BJ (cell line): ENCODE results near the gene TSKU. TPM values are rescaled to one million over a fixed set of nuclear protein-coding genes. Genes with fewer than 3 reads are reported as not detected.

Experiments
- CTCF ChIA-PET: fragments of 350-600 bp; formaldehyde crosslinking; extraction: SDS; loops from one replicate; lab custom pipeline; 2021; ENCODE audit warnings: antibody characterized with exemption, inconsistent platforms; lab: Yijun Ruan, JAX
- POLR2A ChIA-PET: fragments of 300-600 bp; sonication (Branson Sonifier 250); formaldehyde crosslinking; extraction: SDS; loops from one replicate; lab custom pipeline; 2021; ENCODE audit warnings: antibody characterized with exemption; lab: Charles Lee
- DNase-seq: peaks from one replicate; pipeline ENCODE4 v3.0.0-alpha.2; 2011; ENCODE audit warnings: low read depth
- H3K27me3 ChIP-seq: 2 replicates; pipeline ENCODE4 v1.6.0; 2011; ENCODE audit warnings: low read length; ENCODE audit not compliant: control insufficient read depth, insufficient read depth
- H3K36me3 ChIP-seq: 2 replicates; pipeline ENCODE4 v1.5.1; 2011; ENCODE audit warnings: low read length; ENCODE audit not compliant: control insufficient read depth, insufficient read depth
- H3K4me3 ChIP-seq: 2 replicates; pipeline ENCODE4 v1.5.1; 2011; ENCODE audit warnings: low read depth, mild to moderate bottlenecking, control low read depth, low read length
- polyA plus RNA-seq: library from polyadenylated mRNA; depleted of rRNA; stranded (reverse); fragments of >200 nt; gene quantifications from 2 replicates; pipeline ENCODE4 v1.2.3, GENCODE V29; 2011
- TF ChIP-seq, protein P1 (sequence below): IDR thresholded peaks from 2 replicates; pipeline ENCODE4 v1.5.1; 2011; ENCODE audit warnings: low read depth, mild to moderate bottlenecking, control low read depth, inconsistent platforms, low read length, moderate library complexity; ENCODE audit not compliant: insufficient read depth

The TSKU gene
- polyA plus RNA-seq, 1 experiment, result 27.3 TPM

DNA sequence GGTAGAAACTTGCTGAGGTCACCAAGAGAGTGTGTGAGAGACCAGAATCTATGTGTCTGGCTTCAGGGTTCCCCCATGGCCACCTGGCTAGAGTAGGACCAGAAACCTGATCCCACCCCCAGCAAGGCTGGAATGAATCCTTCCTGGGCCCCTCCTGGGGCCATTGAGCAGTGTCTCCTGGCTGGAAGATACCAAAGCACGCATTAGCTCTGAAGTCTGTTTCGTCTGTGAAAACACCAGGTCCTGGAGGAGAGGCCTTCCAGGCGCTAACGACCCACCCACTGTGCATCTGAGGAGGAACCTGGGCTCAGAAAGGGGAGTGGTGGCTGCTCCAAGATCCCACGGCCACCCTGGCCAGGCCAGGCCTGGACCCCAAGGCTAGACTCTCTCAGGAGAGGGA, 15.5 kb upstream of the TSKU start:
- no peak for DNase-seq
- POLR2A ChIA-PET, result no interaction called here
- CTCF ChIA-PET, result interaction anchor here (1.8 kb wide), 1 partner anchor 31 kb away, joined by 4 read pairs; no protein-coding TSS in a partner anchor
- Histone ChIP-seq H3K36me3 (no peaks in the 10 kb centered on the region), H3K4me3 (no peak overlapping the region), H3K27me3 (no peaks in the 10 kb centered on the region)
- TF ChIP-seq, protein P1, sequence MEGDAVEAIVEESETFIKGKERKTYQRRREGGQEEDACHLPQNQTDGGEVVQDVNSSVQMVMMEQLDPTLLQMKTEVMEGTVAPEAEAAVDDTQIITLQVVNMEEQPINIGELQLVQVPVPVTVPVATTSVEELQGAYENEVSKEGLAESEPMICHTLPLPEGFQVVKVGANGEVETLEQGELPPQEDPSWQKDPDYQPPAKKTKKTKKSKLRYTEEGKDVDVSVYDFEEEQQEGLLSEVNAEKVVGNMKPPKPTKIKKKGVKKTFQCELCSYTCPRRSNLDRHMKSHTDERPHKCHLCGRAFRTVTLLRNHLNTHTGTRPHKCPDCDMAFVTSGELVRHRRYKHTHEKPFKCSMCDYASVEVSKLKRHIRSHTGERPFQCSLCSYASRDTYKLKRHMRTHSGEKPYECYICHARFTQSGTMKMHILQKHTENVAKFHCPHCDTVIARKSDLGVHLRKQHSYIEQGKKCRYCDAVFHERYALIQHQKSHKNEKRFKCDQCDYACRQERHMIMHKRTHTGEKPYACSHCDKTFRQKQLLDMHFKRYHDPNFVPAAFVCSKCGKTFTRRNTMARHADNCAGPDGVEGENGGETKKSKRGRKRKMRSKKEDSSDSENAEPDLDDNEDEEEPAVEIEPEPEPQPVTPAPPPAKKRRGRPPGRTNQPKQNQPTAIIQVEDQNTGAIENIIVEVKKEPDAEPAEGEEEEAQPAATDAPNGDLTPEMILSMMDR, result no peak

DNA sequence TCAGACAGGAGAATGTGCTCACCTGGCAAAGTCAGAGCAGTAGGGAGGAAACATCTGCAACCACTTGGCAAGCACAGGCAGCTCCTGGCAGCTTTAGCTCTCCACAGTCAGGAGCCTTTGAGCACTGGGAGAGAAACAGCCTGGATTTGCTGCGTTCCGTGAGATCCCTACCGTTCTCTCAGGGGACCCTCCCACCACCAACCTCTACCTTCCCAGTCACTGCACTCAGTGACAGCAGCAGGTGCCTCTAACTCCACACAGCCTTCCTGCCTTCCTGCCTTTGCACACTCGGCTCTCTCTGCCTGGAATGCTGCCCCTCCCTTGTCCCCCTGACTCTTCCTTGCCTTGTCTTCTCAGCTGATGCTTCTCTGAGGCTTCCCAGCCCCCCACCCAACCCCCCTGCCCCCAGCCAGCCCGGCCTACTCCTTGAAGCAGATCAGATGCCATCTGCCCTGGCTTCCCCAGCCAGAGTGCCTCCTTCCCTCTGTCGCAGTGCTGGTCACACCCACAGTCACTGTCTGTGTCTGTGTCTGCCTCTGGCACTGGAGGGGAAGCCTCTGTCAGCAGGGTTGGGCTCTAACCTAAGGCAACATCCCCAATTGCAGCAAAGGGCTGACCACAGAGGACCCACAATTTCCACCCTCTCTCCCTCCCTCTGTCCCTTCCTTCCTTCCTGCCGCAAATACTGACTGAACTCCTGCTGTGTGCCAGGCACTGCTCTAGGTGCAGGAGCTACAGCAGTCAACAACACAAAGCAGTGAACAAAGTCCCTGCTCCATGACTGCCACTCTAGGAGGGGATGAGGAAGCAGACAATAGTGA, 14.9 kb upstream of the TSKU start:
- Histone ChIP-seq H3K36me3 (no peaks in the 10 kb centered on the region), H3K27me3 (peaks cover 1% of the 10 kb centered on the region; the same call in 1 of the 2 replicates), H3K4me3 (no peak overlapping the region)
- POLR2A ChIA-PET, result no interaction called here
- no peak for DNase-seq
- CTCF ChIA-PET, result interaction anchor here (1.8 kb wide), 1 partner anchor 30 kb away, joined by 4 read pairs; no protein-coding TSS in a partner anchor
- TF ChIP-seq, protein P1, result no peak

DNA sequence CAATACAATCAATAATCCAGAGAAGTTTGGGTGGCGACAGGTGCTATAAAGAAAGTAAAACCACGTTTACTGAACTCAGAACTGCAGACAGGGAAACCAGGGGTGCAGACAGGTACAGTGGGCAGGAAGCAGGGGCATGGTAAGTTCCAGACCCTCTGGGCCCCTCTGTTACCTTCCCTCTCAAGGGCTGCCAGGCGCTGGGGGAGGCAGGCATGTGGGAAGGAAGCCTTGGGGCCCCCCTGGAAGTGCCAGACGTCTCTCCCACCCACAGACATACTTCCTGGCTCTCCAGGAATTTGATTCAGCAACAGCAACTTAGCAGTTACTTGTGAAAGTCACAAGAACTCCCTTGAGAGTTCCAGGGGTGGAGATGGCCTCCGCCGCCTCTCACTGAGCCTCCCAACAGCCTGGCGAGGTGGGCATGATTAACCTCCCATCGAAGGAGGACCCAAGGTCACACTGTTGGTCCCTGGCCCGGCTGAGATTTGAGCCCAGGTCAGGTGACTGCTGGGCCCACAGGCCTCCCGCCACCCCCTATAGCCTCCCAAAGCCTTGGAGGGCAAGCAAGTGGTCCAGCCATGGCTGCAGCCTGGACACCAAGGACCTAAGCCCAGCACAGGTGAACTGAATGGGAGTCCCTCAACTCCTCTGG, 14.1 kb upstream of the TSKU start:
- H3K4me3 ChIP-seq, result no peak overlapping the region
- no peak for DNase-seq
- ChIA-PET POLR2A (no interaction called here), CTCF (no interaction called here)
- TF ChIP-seq, protein P1, result no peak
- peaks cover 1% of the 10 kb centered on the region; the same call in 1 of the 2 replicates for H3K27me3 ChIP-seq
- no peaks in the 10 kb centered on the region for H3K36me3 ChIP-seq

DNA sequence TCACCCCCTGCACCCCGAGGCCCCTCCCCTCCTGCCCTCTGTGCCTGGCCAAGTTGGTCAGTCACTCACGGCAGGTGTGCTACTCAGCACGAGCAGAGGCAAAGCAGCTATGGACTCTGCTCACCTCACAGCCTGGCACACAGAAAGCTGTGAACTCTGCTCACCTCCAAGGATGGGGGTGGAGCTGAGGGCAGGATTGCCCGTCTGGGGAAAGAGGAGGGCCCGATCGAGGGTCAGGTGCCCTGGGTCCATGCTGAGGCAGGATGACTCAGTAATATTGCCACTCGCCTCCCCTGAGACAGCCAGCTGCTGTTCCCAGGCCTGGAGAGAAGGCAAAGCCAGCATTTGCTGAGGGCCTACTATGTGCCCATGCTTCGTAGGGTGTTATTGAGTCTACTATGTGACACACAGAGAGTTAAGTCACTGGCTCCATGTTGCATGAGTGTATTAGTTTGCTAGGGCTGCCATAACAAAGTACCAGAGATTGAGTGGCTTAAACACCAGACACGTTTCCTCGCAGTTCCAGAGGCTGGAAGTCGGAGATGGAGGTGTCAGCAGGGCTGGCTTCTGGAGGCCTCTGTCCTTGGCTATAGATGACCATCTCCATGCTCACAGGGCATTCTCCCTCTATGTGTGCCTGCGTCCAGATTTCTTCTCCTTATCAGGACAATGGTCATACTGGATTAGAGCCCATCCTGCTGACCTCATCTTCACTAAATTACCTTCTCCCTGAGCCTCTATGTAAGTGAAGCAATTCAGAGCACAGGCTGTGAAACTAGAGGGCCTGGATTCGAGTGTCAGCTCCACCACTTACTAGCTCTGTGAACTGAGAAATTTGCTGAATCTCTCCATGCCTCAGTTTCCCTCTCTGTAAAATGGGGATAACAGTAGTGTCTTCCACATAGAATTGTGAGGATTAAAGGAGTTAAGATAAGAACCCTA, 13.2 kb upstream of the TSKU start:
- TF ChIP-seq, protein P1, result no peak
- no peaks in the 10 kb centered on the region for H3K36me3 ChIP-seq
- H3K27me3 ChIP-seq, result peaks cover 1% of the 10 kb centered on the region; the same call in 1 of the 2 replicates
- DNase-seq, result no peak
- no peak overlapping the region for H3K4me3 ChIP-seq
- ChIA-PET CTCF (interaction anchor here (0.8 to 1.8 kb wide), 7 partner anchors 10 to 47 kb away, joined by 3 to 6 read pairs (median 4); no protein-coding TSS in a partner anchor), POLR2A (interaction anchor here (1.6 kb wide), 1 partner anchor 13 kb away, joined by 7 read pairs; the partner anchor contains the start of gene TSKU)
